HCT116 (cell line): ENCODE results near the gene CLDN1. TPM values are rescaled to one million over a fixed set of nuclear protein-coding genes. Genes with fewer than 3 reads are reported as not detected.

ENCODE experiments used
- ATAC-seq: fragments of 200-7000 bp; cut with Tn5 transposase; 2 replicates; pipeline ENCODE4 v1.9.1; 2020; ENCODE audit warnings: mild to moderate bottlenecking, moderate library complexity
- BruUV-seq: library from RNA; stranded (reverse); fragments of 400-500 nt; replicated peaks from 2 replicates; lab custom pipeline; 2021; lab: Mats Ljungman, UMichigan
- CTCF ChIA-PET: fragments of 300-600 bp; sonication (Branson Sonifier 250); formaldehyde crosslinking; loops from one replicate; lab custom pipeline; 2021; ENCODE audit warnings: antibody characterized with exemption; lab: Charles Lee
- POLR2A ChIA-PET: fragments of 300-600, 350-600 bp; sonication (Branson Sonifier 250); formaldehyde crosslinking; loops from one replicate; lab custom pipeline; 2021; ENCODE audit warnings: antibody characterized with exemption; lab: Charles Lee
- RAD21 ChIA-PET, 2 experiments: fragments of 300-600 bp; sonication (Branson Sonifier 250); formaldehyde crosslinking; loops; one replicate each; lab custom pipeline; 2023; ENCODE audit warnings: low total read pairs in 2 of 2; ENCODE audit not compliant: uncharacterized antibody in 2 of 2, unreplicated experiment in 2 of 2, low non-redundant PET in 1 of 2; lab: Charles Lee
- DNase-seq: peaks from one replicate; pipeline ENCODE4 v3.0.0-alpha.2; 2010; ENCODE audit warnings: low read depth, low spot score
- H2AFZ ChIP-seq: fragments of 200-600 bp; shearing (Covaris generic), sonication (generic); 2 replicates; pipeline ENCODE4 v1.6.1; 2017; ENCODE audit warnings: low read depth, mixed run types, mixed read lengths, antibody characterized with exemption, low read length; ENCODE audit not compliant: poor library complexity, severe bottlenecking
- H3K27ac ChIP-seq: 2 replicates; pipeline ENCODE4 v1.5.1; 2012; ENCODE audit warnings: low read depth, low read length
- H3K27me3 ChIP-seq: fragments of 200-600 bp; sonication (generic); 2 replicates; pipeline ENCODE4 v1.6.1; 2016; ENCODE audit warnings: mixed run types, low read length, mixed read lengths; ENCODE audit not compliant: insufficient read depth
- H3K36me3 ChIP-seq, 2 experiments: fragments of 200-500 bp in 1 of 2; fragments of 200-600 bp in 1 of 2; sonication (Bioruptor generic) in 1 of 2; sonication (generic) in 1 of 2; 2 replicates each; pipeline versions ENCODE4 v1.5.1 to v1.6.1; 2014 to 2016; ENCODE audit warnings: low read length in 2 of 2, inconsistent platforms in 1 of 2, mixed read lengths in 1 of 2, mixed run types in 1 of 2; ENCODE audit not compliant: insufficient read depth in 2 of 2, control insufficient read depth in 1 of 2
- H3K4me1 ChIP-seq, 2 experiments: fragments of 200-600 bp in 1 of 2; sonication (generic) in 1 of 2; 2 replicates each; pipeline versions ENCODE4 v1.5.1 to v1.6.1; 2012 to 2017; ENCODE audit warnings: low read length in 2 of 2, inconsistent platforms in 1 of 2, mild to moderate bottlenecking in 1 of 2, mixed read lengths in 1 of 2, mixed run types in 1 of 2, moderate library complexity in 1 of 2; ENCODE audit not compliant: insufficient read depth in 2 of 2, control insufficient read depth in 1 of 2
- H3K4me2 ChIP-seq: fragments of 200-600 bp; sonication (generic); 2 replicates; pipeline ENCODE4 v1.6.1; 2017; ENCODE audit warnings: mixed run types, low read length, mixed read lengths
- H3K4me3 ChIP-seq, 2 experiments: fragments of 200-600 bp in 1 of 2; sonication (generic) in 1 of 2; replicated peaks in 1 of 2; 2 replicates each; pipeline ENCODE4 v1.5.1; 2011 to 2016; ENCODE audit warnings: low read length in 2 of 2, control low read depth in 1 of 2, low read depth in 1 of 2, mild to moderate bottlenecking in 1 of 2, mixed read lengths in 1 of 2, mixed run types in 1 of 2
- H3K79me2 ChIP-seq: fragments of 200-600 bp; sonication (generic); 2 replicates; pipeline ENCODE4 v1.6.1; 2017; ENCODE audit warnings: mild to moderate bottlenecking, mixed run types, low read length, moderate library complexity, mixed read lengths; ENCODE audit not compliant: insufficient read depth
- H3K9ac ChIP-seq: fragments of 200-600 bp; sonication (generic); 2 replicates; pipeline ENCODE4 v1.6.1; 2016; ENCODE audit warnings: low read length, mixed read lengths
- H3K9me2 ChIP-seq: fragments of 200-600 bp; sonication (generic), shearing (Covaris generic); 2 replicates; pipeline ENCODE4 v1.6.1; 2017; ENCODE audit warnings: mixed run types, mild to moderate bottlenecking, moderate library complexity; ENCODE audit not compliant: insufficient read depth
- H3K9me3 ChIP-seq, 2 experiments: fragments of 200-500 bp in 1 of 2; fragments of 200-600 bp in 1 of 2; sonication (Bioruptor generic) in 1 of 2; sonication (generic) in 1 of 2; 2 replicates each; pipeline ENCODE4 v1.6.1; 2014 to 2017; ENCODE audit warnings: low read length in 2 of 2, mixed read lengths in 2 of 2, inconsistent platforms in 1 of 2, low read depth in 1 of 2, mild to moderate bottlenecking in 1 of 2, mixed run types in 1 of 2, moderate library complexity in 1 of 2; ENCODE audit not compliant: control insufficient read depth in 1 of 2, insufficient read depth in 1 of 2
- H4K20me1 ChIP-seq: fragments of 200-600 bp; sonication (generic), shearing (Covaris generic); 2 replicates; pipeline ENCODE4 v1.6.1; 2017; ENCODE audit warnings: mixed run types, mild to moderate bottlenecking, moderate library complexity; ENCODE audit not compliant: insufficient read depth
- CBX3 ChIP-seq: IDR thresholded peaks from 2 replicates; pipeline ENCODE4 v1.6.1; 2012; ENCODE audit warnings: low read depth
- CEBPB ChIP-seq: IDR thresholded peaks from 2 replicates; pipeline ENCODE4 v1.6.1; 2012; ENCODE audit warnings: low read depth
- EGR1 ChIP-seq: IDR thresholded peaks from 2 replicates; pipeline ENCODE4 v1.6.1; 2012; ENCODE audit warnings: low read depth
- EZH2 ChIP-seq: fragments of 200-600 bp; sonication (generic); IDR thresholded peaks from 2 replicates; pipeline ENCODE4 v1.6.1; 2017; ENCODE audit warnings: antibody characterized with exemption, mixed run types
- EZH2phosphoT487 ChIP-seq: fragments of 200-600 bp; IDR thresholded peaks from 2 replicates; pipeline ENCODE4 v1.6.1; 2018; ENCODE audit warnings: antibody characterized with exemption, borderline replicate concordance
- JUND ChIP-seq: IDR thresholded peaks from 2 replicates; pipeline ENCODE4 v1.6.1; 2012
- POLR2A ChIP-seq: IDR thresholded peaks from 2 replicates; pipeline ENCODE4 v1.7.0; 2011; ENCODE audit warnings: borderline replicate concordance; ENCODE audit not compliant: insufficient read depth, insufficient read length; ENCODE audit errors: extremely low read depth
- POLR2AphosphoS5 ChIP-seq: IDR thresholded peaks from 2 replicates; pipeline ENCODE4 v1.6.1; 2011; ENCODE audit warnings: mild to moderate bottlenecking, low read depth, low read length, moderate library complexity
- SIN3A ChIP-seq: IDR thresholded peaks from 2 replicates; pipeline ENCODE4 v1.6.1; 2012; ENCODE audit warnings: low read depth
- SP1 ChIP-seq: IDR thresholded peaks from 2 replicates; pipeline ENCODE4 v1.6.1; 2012; ENCODE audit warnings: low read depth
- TCF7L2 ChIP-seq: IDR thresholded peaks from 2 replicates; pipeline ENCODE4 v1.7.0; 2011; ENCODE audit warnings: borderline replicate concordance, inconsistent platforms; ENCODE audit not compliant: insufficient read depth, insufficient read length; ENCODE audit errors: extremely low read depth
- YY1 ChIP-seq: IDR thresholded peaks from 2 replicates; pipeline ENCODE4 v1.6.1; 2011; ENCODE audit warnings: low read length, low read depth, moderate library complexity, mild to moderate bottlenecking; ENCODE audit not compliant: insufficient replicate concordance; ENCODE audit errors: extremely low read depth
- intact Hi-C: fragments of 100-400 bp; cut with micrococcal nuclease; formaldehyde crosslinking; loops from 2 replicates; pipeline ENCODE4 v1.10.0; 2022
- total RNA-seq: library from RNA; stranded (reverse); gene quantifications from one replicate; pipeline ENCODE4 v1.2.1, GENCODE V29; 2021; ENCODE audit not compliant: unreplicated experiment
- TF ChIP-seq, protein P1 (sequence below): IDR thresholded peaks from 2 replicates; pipeline ENCODE4 v1.6.1; 2012
- TF ChIP-seq, protein P2 (sequence below): IDR thresholded peaks from 2 replicates; pipeline ENCODE4 v1.6.1; 2012
- TF ChIP-seq, protein P3 (sequence below): IDR thresholded peaks from 2 replicates; pipeline ENCODE4 v1.6.1; 2011; ENCODE audit warnings: mild to moderate bottlenecking, low read length, moderate library complexity; ENCODE audit not compliant: insufficient replicate concordance; ENCODE audit errors: extremely low read depth
- TF ChIP-seq, protein P4 (sequence below): IDR thresholded peaks from 2 replicates; pipeline ENCODE4 v1.6.1; 2012; ENCODE audit warnings: low read depth

The CLDN1 gene
- total RNA-seq, 1 experiment from 2014 or later = 0.20 TPM

DNA sequence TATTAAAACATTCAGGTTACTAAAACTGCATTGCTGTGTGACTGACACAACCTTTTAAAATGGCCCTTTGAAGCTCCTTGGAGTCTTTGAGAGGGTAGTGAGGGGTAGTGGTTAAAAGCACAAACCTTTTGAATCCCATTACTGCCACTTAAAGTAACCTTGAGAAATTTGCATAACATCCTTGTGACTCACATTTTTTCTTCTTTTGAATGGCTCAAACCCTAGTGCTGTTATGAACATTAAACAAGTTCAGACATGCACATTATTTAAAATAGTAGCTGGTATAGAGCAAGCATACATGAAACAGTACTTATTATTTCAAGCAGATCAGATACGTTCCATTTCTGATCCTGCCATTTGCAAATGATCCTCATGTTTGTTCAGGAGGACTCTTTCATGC, 3.7 kb upstream of the CLDN1 start:
- H3K9ac ChIP-seq = no peak overlapping the region
- H3K4me2 ChIP-seq = no peak overlapping the region
- no peak for DNase-seq
- no peak for TF ChIP-seq EZH2phosphoT487
- TF ChIP-seq EZH2 = no peak
- TF ChIP-seq POLR2AphosphoS5 = no peak
- no peak for TF ChIP-seq SP1
- TF ChIP-seq CEBPB = no peak
- no peak for TF ChIP-seq JUND
- no peak for TF ChIP-seq CBX3
- TF ChIP-seq POLR2A = no peak
- TF ChIP-seq, protein P1, sequence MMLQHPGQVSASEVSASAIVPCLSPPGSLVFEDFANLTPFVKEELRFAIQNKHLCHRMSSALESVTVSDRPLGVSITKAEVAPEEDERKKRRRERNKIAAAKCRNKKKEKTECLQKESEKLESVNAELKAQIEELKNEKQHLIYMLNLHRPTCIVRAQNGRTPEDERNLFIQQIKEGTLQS = no peak
- TF ChIP-seq, protein P2, sequence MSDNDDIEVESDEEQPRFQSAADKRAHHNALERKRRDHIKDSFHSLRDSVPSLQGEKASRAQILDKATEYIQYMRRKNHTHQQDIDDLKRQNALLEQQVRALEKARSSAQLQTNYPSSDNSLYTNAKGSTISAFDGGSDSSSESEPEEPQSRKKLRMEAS = no peak
- intact Hi-C loops = no loop called here
- H3K27ac ChIP-seq = no peak overlapping the region
- H3K9me2 ChIP-seq = no peaks in the 10 kb centered on the region
- POLR2A ChIA-PET = no interaction called here
- BruUV-seq = no TSS peak
- H3K27me3 ChIP-seq = no peaks in the 10 kb centered on the region; the same call in 1 of the 2 replicates
- no peak for ATAC-seq
- RAD21 ChIA-PET = no interaction called here
- no peaks in the 10 kb centered on the region for H4K20me1 ChIP-seq
- H3K36me3 ChIP-seq = no peaks in the 10 kb centered on the region
- H3K9me3 ChIP-seq = no peaks in the 10 kb centered on the region
- H3K4me1 ChIP-seq = peaks cover 0 to 10% of the 10 kb centered on the region in 2 experiments; a peak in 1 of 4 replicates
- no peak overlapping the region for H2AFZ ChIP-seq
- CTCF ChIA-PET = no interaction called here
- no peak overlapping the region for H3K4me3 ChIP-seq
- no peaks in the 10 kb centered on the region for H3K79me2 ChIP-seq

DNA sequence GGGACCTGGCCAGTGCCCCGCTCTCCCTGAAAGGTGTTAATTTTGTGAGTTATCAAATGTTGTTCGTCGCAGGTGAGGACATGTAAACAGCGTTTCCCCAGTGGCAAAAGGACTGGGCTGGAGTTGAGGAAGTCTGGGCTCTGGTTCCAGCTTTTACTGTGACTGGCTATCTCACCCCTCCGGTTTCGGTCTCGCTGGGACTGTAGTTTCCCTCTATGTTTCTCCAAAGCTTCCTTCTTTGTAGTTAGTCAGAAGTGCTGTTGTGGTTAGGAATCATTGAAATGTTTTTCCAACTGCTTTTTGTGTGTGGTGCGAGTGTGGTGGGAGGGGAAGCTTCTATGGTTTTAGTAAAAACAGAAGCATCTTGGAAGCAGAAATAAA, 990 bp upstream of the CLDN1 start:
- no peak overlapping the region for H3K4me2 ChIP-seq
- POLR2A ChIA-PET = no interaction called here
- no peaks in the 10 kb centered on the region for H4K20me1 ChIP-seq
- ATAC-seq (no peak), DNase-seq (no peak)
- no peaks in the 10 kb centered on the region; the same call in 1 of the 2 replicates for H3K27me3 ChIP-seq
- no peak overlapping the region for H3K9ac ChIP-seq
- RAD21 ChIA-PET = no interaction called here
- H3K27ac ChIP-seq = no peak overlapping the region
- H3K36me3 ChIP-seq = no peaks in the 10 kb centered on the region
- no peaks in the 10 kb centered on the region for H3K9me2 ChIP-seq
- TF ChIP-seq EGR1 (no peak), SIN3A (no peak), CEBPB (no peak), YY1 (no peak), TCF7L2 (no peak), JUND (no peak)
- TF ChIP-seq, protein P3, sequence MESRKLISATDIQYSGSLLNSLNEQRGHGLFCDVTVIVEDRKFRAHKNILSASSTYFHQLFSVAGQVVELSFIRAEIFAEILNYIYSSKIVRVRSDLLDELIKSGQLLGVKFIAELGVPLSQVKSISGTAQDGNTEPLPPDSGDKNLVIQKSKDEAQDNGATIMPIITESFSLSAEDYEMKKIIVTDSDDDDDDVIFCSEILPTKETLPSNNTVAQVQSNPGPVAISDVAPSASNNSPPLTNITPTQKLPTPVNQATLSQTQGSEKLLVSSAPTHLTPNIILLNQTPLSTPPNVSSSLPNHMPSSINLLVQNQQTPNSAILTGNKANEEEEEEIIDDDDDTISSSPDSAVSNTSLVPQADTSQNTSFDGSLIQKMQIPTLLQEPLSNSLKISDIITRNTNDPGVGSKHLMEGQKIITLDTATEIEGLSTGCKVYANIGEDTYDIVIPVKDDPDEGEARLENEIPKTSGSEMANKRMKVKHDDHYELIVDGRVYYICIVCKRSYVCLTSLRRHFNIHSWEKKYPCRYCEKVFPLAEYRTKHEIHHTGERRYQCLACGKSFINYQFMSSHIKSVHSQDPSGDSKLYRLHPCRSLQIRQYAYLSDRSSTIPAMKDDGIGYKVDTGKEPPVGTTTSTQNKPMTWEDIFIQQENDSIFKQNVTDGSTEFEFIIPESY = no peak
- TF ChIP-seq, protein P4, sequence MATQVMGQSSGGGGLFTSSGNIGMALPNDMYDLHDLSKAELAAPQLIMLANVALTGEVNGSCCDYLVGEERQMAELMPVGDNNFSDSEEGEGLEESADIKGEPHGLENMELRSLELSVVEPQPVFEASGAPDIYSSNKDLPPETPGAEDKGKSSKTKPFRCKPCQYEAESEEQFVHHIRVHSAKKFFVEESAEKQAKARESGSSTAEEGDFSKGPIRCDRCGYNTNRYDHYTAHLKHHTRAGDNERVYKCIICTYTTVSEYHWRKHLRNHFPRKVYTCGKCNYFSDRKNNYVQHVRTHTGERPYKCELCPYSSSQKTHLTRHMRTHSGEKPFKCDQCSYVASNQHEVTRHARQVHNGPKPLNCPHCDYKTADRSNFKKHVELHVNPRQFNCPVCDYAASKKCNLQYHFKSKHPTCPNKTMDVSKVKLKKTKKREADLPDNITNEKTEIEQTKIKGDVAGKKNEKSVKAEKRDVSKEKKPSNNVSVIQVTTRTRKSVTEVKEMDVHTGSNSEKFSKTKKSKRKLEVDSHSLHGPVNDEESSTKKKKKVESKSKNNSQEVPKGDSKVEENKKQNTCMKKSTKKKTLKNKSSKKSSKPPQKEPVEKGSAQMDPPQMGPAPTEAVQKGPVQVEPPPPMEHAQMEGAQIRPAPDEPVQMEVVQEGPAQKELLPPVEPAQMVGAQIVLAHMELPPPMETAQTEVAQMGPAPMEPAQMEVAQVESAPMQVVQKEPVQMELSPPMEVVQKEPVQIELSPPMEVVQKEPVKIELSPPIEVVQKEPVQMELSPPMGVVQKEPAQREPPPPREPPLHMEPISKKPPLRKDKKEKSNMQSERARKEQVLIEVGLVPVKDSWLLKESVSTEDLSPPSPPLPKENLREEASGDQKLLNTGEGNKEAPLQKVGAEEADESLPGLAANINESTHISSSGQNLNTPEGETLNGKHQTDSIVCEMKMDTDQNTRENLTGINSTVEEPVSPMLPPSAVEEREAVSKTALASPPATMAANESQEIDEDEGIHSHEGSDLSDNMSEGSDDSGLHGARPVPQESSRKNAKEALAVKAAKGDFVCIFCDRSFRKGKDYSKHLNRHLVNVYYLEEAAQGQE = no peak
- H3K79me2 ChIP-seq = no peaks in the 10 kb centered on the region
- CTCF ChIA-PET = interaction anchor here (0.6 to 2.6 kb wide), 10 partner anchors 16 to 362 kb away, joined by 3 to 21 read pairs (median 6); no protein-coding TSS in a partner anchor
- H3K9me3 ChIP-seq = no peaks in the 10 kb centered on the region
- no peak overlapping the region for H3K4me3 ChIP-seq
- peaks cover 0 to 10% of the 10 kb centered on the region in 2 experiments; a peak in 1 of 4 replicates for H3K4me1 ChIP-seq
- intact Hi-C loops = no loop called here
- H2AFZ ChIP-seq = peak overlapping the region; percentile 84
- no TSS peak for BruUV-seq
